ENCODE measurements around the gene SRPX.

The SRPX gene

GRCh38 chrX:38206542-38206941 lies 14.1 kb downstream of the SRPX start:
- no peak for DNase-seq

- DNase-seq = no peak
These were observed 14.6 kb downstream of the SRPX start for GRCh38 chrX:38206036-38206435.

- DNase-seq = no peak
These were observed 15.6 kb downstream of the SRPX start for GRCh38 chrX:38205039-38205438.

GRCh38 chrX:38192007-38192810 lies 28.5 kb downstream of the SRPX start:
- DNase-seq = no peak

- no peak for DNase-seq
These were observed 31.0 kb downstream of the SRPX start for GRCh38 chrX:38189431-38190250.

GRCh38 chrX:38183596-38183995 lies 37.1 kb downstream of the SRPX start:
- no peak for DNase-seq

GRCh38 chrX:38181357-38181756 lies 39.3 kb downstream of the SRPX start:
- no peak for DNase-seq

- DNase-seq = no peak
These were observed 42.3 kb downstream of the SRPX start for GRCh38 chrX:38178396-38178795.

- no peak for DNase-seq
These were observed 45.5 kb downstream of the SRPX start for GRCh38 chrX:38175139-38175538.

- DNase-seq = no peak
These were observed 48.1 kb downstream of the SRPX start for GRCh38 chrX:38172596-38172995.

- no peak for DNase-seq
These were observed 50.1 kb downstream of the SRPX start for GRCh38 chrX:38170556-38170955.

GRCh38 chrX:38166478-38167083 lies 54.1 kb downstream of the SRPX start:
- DNase-seq = no peak

- no peak for DNase-seq
These were observed 55.6 kb downstream of the SRPX start for GRCh38 chrX:38165023-38165422.

GRCh38 chrX:38163193-38163592 lies 57.5 kb downstream of the SRPX start:
- no peak for DNase-seq

- DNase-seq = no peak
These were observed 63.8 kb downstream of the SRPX start for GRCh38 chrX:38156838-38157237.

- no peak for DNase-seq
These were observed 65.9 kb downstream of the SRPX start for GRCh38 chrX:38154818-38155217.

- no peak for DNase-seq
These were observed 66.3 kb downstream of the SRPX start for GRCh38 chrX:38154340-38154739.

GRCh38 chrX:38151441-38151840 lies 69.2 kb downstream of the SRPX start:
- DNase-seq = no peak

- no peak for DNase-seq
These were observed 69.7 kb downstream of the SRPX start for GRCh38 chrX:38150993-38151392.

- DNase-seq = no peak
These were observed 71.7 kb downstream of the SRPX start for GRCh38 chrX:38149016-38149415.

- DNase-seq = no peak
These were observed 78.1 kb downstream of the SRPX start for GRCh38 chrX:38142610-38143009.

- no peak for DNase-seq
These were observed 81.8 kb downstream of the SRPX start for GRCh38 chrX:38138900-38139299.

GRCh38 chrX:38138157-38138891 lies 82.3 kb downstream of the SRPX start:
- DNase-seq = no peak

Measured in activated CD4-positive, alpha-beta T cell treated with anti-CD3 and anti-CD28 coated beads for 1 hour (primary cell).